Esophagus squamous epithelium (tissue), 5 donors: ENCODE data around the gene HLA-DPA1. TPM values are rescaled to one million over a fixed set of nuclear protein-coding genes. Genes with fewer than 3 reads are reported as not detected.
"Not testable (repeated sequence)": the region's sequence is repeated elsewhere in the genome, so short reads cannot be mapped to it uniquely, and the experiment has no call there.

Source experiments
- DNase-seq: peaks from one replicate; lab custom pipeline; 2025; lab: John Stamatoyannopoulos, UW
- H3K27ac ChIP-seq, 4 donors: fragments of 200-600 bp; sonication (generic); one replicate each; pipeline ENCODE4 v1.5.1; 2016 to 2019; ENCODE audit warnings: mild to moderate bottlenecking in 1 of 4
- H3K27me3 ChIP-seq, 4 donors: fragments of 200-600 bp; sonication (generic); 1 replicate in 3 of 4; 2 replicates in 1 of 4; pipeline versions ENCODE4 v1.5.1 to v1.6.0; 2017 to 2021; ENCODE audit warnings: antibody characterized with exemption in 1 of 4
- H3K36me3 ChIP-seq, 3 donors: fragments of 200-600 bp; sonication (generic); one replicate each; pipeline ENCODE4 v1.5.1; 2016 to 2019
- H3K4me1 ChIP-seq, 3 donors: fragments of 200-600 bp; sonication (generic); one replicate each; pipeline ENCODE4 v1.5.1; 2017 to 2019
- H3K4me3 ChIP-seq, 4 donors: fragments of 200-600 bp; sonication (generic); 1 replicate in 3 of 4; 2 replicates in 1 of 4; pipeline ENCODE4 v1.5.1; 2016 to 2019; ENCODE audit warnings: mild to moderate bottlenecking in 2 of 4, moderate library complexity in 1 of 4
- H3K9me3 ChIP-seq, 3 donors: fragments of 200-600 bp; sonication (generic); one replicate each; pipeline ENCODE4 v1.5.1; 2016 to 2019
- POLR2A ChIP-seq, 4 donors: fragments of 450-650 bp; IDR thresholded peaks; one replicate each; pipeline ENCODE4 v1.6.1; 2017; ENCODE audit warnings: antibody characterized with exemption in 4 of 4, mild to moderate bottlenecking in 4 of 4, moderate library complexity in 3 of 4
- WGBS, 2 donors: methylation state at CpG; one replicate each; pipeline ENCODE4 v1.1.5; 2018; 5-methylcytosine and 5-hydroxymethylcytosine counted together
- intact Hi-C: fragments of 100-400 bp; cut with DNase I; formaldehyde crosslinking; loops from one replicate; pipeline ENCODE4 v1.15.0; 2022
- total RNA-seq, 4 donors: library from RNA; depleted of rRNA; stranded (reverse); fragments of >200 nt; gene quantifications; one replicate each; pipeline ENCODE4 v1.1.0, GENCODE V29; 2016
- TF ChIP-seq, protein P1 (sequence below), 6 experiments: fragments of 450-650 bp in 4 of 6; fragments of 200-600 bp in 2 of 6; sonication (generic) in 2 of 6; IDR thresholded peaks; one replicate each; pipeline ENCODE4 v1.5.1; 2016 to 2019; ENCODE audit warnings: antibody characterized with exemption in 6 of 6, mild to moderate bottlenecking in 4 of 6, moderate library complexity in 4 of 6
- donor health status: DM: yes; HTN: yes; CAD: no.

HLA-DPA1 gene
- total RNA-seq, 4 donors from 2014 or later, result 6.2 to 114 (median 48.2) TPM

DNA sequence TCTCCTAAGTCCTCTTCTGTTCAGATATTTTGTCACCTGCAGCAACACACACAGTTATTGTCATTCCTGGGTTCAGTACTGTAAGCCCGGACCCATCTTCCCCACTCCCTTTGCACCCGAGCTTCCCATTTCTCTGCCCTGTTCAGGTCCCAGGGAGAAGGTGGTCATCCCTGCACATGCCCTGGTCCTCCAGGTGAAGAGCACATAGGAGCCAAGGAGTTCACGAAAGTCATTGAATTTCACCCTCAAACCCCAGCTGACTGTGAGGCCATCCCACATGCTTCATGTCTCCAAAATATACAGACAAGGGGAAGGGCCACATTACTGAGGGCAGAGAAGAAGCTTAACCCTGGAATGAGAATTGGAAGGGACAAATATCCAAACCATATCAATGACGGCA, 8.1 kb downstream of the HLA-DPA1 start:
- H3K4me3 ChIP-seq, result no peak overlapping the region
- TF ChIP-seq, protein P1, sequence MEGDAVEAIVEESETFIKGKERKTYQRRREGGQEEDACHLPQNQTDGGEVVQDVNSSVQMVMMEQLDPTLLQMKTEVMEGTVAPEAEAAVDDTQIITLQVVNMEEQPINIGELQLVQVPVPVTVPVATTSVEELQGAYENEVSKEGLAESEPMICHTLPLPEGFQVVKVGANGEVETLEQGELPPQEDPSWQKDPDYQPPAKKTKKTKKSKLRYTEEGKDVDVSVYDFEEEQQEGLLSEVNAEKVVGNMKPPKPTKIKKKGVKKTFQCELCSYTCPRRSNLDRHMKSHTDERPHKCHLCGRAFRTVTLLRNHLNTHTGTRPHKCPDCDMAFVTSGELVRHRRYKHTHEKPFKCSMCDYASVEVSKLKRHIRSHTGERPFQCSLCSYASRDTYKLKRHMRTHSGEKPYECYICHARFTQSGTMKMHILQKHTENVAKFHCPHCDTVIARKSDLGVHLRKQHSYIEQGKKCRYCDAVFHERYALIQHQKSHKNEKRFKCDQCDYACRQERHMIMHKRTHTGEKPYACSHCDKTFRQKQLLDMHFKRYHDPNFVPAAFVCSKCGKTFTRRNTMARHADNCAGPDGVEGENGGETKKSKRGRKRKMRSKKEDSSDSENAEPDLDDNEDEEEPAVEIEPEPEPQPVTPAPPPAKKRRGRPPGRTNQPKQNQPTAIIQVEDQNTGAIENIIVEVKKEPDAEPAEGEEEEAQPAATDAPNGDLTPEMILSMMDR (IDR thresholded peaks at IDR 0.05), result no peak
- no peak for TF ChIP-seq POLR2A (IDR thresholded peaks at IDR 0.05)
- H3K27me3 ChIP-seq, result no peaks in the 10 kb centered on the region
- intact Hi-C loops, result no loop called here
- peak overlapping the region in 2 of 4 donors; percentile 1 to 39 for H3K27ac ChIP-seq
- H3K9me3 ChIP-seq, result no peaks in the 10 kb centered on the region
- H3K36me3 ChIP-seq, result peaks cover 0 to 21% (median 0%) of the 10 kb centered on the region in 3 donors
- no peaks in the 10 kb centered on the region for H3K4me1 ChIP-seq
- WGBS, 2 donors, result 85 to 90% methylated on average over 4 of the region's 4 CpGs
- DNase-seq, result no peak

DNA sequence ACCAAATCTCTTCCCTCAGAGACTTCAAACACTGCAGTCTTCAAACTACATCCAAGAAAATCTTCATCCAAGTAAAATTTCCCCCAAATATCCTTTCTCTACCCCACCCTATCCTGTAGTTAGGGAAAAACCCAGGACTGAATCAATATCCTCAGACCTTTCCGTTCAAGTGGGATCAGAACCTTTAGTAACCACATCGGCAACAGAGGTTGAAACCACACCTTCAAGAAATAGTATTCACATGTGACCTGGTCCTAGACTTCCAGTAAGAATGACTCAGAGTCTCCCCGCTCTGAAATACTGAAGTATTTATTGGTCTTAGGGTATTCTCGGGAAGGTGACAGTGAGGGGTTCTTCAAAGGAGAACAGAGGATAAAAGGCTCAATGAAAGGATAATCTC, 8.7 kb downstream of the HLA-DPA1 start:
- Histone ChIP-seq H3K27me3 (no peaks in the 10 kb centered on the region), H3K27ac (peak overlapping the region in 2 of 4 donors; percentile 1 to 39), H3K36me3 (peaks cover 0 to 21% (median 0%) of the 10 kb centered on the region in 3 donors), H3K4me3 (no peak overlapping the region), H3K4me1 (no peaks in the 10 kb centered on the region), H3K9me3 (no peaks in the 10 kb centered on the region)
- DNase-seq, result no peak
- intact Hi-C loops, result no loop called here
- 62 to 68% methylated on average over 4 of the region's 4 CpGs for WGBS, 2 donors
- TF ChIP-seq POLR2A (IDR thresholded peaks at IDR 0.05), result no peak
- TF ChIP-seq, protein P1 (IDR thresholded peaks at IDR 0.05), result no peak

DNA sequence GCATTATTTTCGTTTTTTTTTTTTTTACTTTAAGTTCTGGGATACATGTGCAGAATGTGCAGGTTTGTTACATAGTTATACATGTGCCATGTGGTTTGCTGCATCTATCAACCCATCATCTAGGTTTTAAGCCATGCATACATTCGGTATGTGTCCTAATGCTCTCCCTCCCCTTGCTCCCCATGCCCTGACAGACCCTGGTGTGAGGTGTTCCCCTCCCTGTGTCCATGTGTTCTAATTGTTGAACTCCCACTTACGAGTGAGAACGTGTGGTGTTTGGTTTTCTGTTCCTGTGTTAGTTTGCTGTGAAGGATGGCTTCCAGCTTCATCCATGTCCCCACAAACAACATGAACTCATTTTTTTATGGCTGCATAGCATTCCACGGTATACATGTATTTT, 10.0 kb downstream of the HLA-DPA1 start:
- not testable (repeated sequence) for DNase-seq

DNA sequence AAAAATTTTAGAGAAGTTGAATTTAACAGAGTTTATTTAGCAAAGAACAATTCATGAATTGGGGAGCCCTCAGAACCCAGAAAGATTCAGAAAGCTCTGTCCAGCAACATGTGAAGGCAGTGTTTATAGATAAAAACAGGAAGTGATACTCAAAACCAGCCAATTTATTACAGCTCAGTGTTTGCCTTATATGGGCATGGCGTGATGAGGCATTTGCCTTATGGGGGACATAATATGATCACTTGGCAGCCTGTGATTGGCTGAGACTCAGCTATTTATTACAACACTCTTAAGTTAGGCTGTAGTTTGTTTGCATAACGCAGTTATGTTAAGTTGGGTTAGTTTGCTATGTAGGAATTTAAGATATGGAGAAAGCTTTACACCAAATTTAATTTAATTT, 11.5 kb downstream of the HLA-DPA1 start:
- intact Hi-C loops, result no loop called here
- Histone ChIP-seq H3K36me3 (peaks cover 0 to 3% (median 0%) of the 10 kb centered on the region in 3 donors), H3K4me1 (no peaks in the 10 kb centered on the region), H3K27me3 (peaks cover 0 to 11% (median 0%) of the 10 kb centered on the region in 4 donors), H3K27ac (no peak overlapping the region), H3K4me3 (no peak overlapping the region), H3K9me3 (no peaks in the 10 kb centered on the region)
- DNase-seq, result no peak
- WGBS, 2 donors, result 71 to 83% methylated on average over 2 of the region's 2 CpGs
- no peak for TF ChIP-seq POLR2A (IDR thresholded peaks at IDR 0.05)
- TF ChIP-seq, protein P1 (IDR thresholded peaks at IDR 0.05), result no peak

More for the DNA sequence above, 10.0 kb downstream of the HLA-DPA1 start:
- intact Hi-C loops, H3K27me3 ChIP-seq, H3K4me3 ChIP-seq, H3K9me3 ChIP-seq, H3K27ac ChIP-seq, H3K4me1 ChIP-seq: not testable (repeated sequence)
- peaks cover 0 to 11% (median 0%) of the 10 kb centered on the region in 3 donors for H3K36me3 ChIP-seq
- WGBS, 2 donors, result 74 to 80% methylated on average over 5 of the region's 5 CpGs

DNA sequence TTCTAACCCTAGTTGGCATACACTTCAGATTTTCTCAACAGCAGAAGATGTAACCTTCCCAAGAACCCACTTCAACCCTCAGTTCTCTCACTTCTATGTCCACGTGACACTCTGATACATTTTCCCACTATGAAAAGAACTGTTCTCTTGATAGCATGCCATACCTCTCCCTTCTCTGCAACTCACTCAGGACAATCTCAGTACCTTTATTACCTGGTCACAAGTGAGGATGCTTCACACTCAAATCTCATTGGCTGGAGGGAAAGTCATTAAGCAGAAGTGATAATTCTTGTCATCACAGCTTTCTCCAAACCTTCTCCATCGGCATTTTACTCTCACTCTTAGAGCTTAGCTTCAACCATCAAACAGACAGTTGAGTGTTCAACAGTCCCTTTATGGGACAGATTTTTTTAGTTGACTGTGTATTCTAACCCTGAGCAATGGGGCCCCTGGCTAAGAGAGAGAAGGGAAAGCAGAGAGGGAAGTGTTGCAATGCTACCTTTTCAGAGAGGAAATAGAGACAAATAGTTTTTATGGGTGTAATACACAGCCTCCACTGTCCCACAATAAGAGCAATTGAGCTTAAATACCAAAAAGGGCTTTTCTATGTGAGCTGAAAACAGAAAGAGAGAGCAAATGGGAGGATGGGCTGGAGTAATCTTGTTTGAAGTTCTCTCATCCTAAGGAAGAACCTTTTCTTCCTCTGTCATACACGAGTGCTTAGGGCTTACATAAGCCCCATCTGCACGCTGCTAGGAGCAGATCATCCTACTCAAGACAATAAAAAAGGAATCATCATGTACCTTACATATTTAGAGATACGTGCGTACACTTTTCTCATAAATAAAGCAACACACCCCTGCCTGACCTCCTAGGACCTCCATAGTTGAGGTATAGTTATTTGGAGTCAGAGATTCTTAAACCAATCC, 16.0 kb downstream of the HLA-DPA1 start:
- DNase-seq, result no peak
- Histone ChIP-seq H3K27ac (no peak overlapping the region), H3K36me3 (no peaks in the 10 kb centered on the region), H3K4me3 (no peak overlapping the region), H3K9me3 (no peaks in the 10 kb centered on the region), H3K4me1 (no peaks in the 10 kb centered on the region), H3K27me3 (peaks cover 0 to 12% (median 0%) of the 10 kb centered on the region in 4 donors)
- intact Hi-C loops, result no loop called here
- 59 to 69% methylated on average over 6 of the region's 6 CpGs for WGBS, 2 donors
- TF ChIP-seq, protein P1 (IDR thresholded peaks at IDR 0.05), result no peak
- TF ChIP-seq POLR2A (IDR thresholded peaks at IDR 0.05), result no peak
